GM21576 (cell line): ENCODE results near the gene FAM174B.
"Not testable (repeated sequence)": the region's sequence is repeated elsewhere in the genome, so short reads cannot be mapped to it uniquely, and the experiment has no call there.

Experiments
- ATAC-seq: cut with Tn5 transposase; IDR thresholded peaks from one replicate; pipeline ENCODE4 v1.9.1; 2021; ENCODE audit warnings: mild to moderate bottlenecking, moderate library complexity; ENCODE audit not compliant: unreplicated experiment

Gene FAM174B

GRCh38 chr15:92619145-92620101 is 36.2 kb downstream of the FAM174B start:
- no peak for ATAC-seq

GRCh38 chr15:92617549-92618520 is 37.7 kb downstream of the FAM174B start:
- no peak for ATAC-seq

GRCh38 chr15:92616621-92617548 is 38.7 kb downstream of the FAM174B start:
- ATAC-seq, result no peak

GRCh38 chr15:92614791-92615785 is 40.5 kb downstream of the FAM174B start:
- ATAC-seq, result no peak

- no peak for ATAC-seq
Measured at GRCh38 chr15:92614301-92614700, 41.3 kb downstream of the FAM174B start.

- ATAC-seq, result no peak
Measured at GRCh38 chr15:92613841-92614240, 41.7 kb downstream of the FAM174B start.

GRCh38 chr15:92612891-92613290 is 42.7 kb downstream of the FAM174B start:
- ATAC-seq, result no peak

- no peak for ATAC-seq
Measured at GRCh38 chr15:92611995-92612745, 43.4 kb downstream of the FAM174B start.

GRCh38 chr15:92611150-92611549 is 44.4 kb downstream of the FAM174B start:
- no peak for ATAC-seq

- ATAC-seq, result no peak
Measured at GRCh38 chr15:92610101-92610520, 45.5 kb downstream of the FAM174B start.

- ATAC-seq, result no peak
Measured at GRCh38 chr15:92608866-92609700, 46.5 kb downstream of the FAM174B start.

GRCh38 chr15:92606836-92607150 is 48.8 kb downstream of the FAM174B start:
- not testable (repeated sequence) for ATAC-seq

GRCh38 chr15:92606126-92606835 is 49.3 kb downstream of the FAM174B start:
- no peak for ATAC-seq

- ATAC-seq, result no peak
Measured at GRCh38 chr15:92605225-92605944, 50.2 kb downstream of the FAM174B start.

- ATAC-seq, result no peak
Measured at GRCh38 chr15:92603743-92604470, 51.7 kb downstream of the FAM174B start.

GRCh38 chr15:92603278-92603677 is 52.3 kb downstream of the FAM174B start:
- no peak for ATAC-seq
